Mucosa of descending colon (tissue), 3 donors: ENCODE results near the gene PLCG1. TPM values are rescaled to one million over a fixed set of nuclear protein-coding genes. Genes with fewer than 3 reads are reported as not detected.

Experiments
- ATAC-seq: fragments of 200-7000 bp; cut with Tn5 transposase; one replicate; pipeline ENCODE4 v1.9.1; 2020; ENCODE audit warnings: mild to moderate bottlenecking, moderate library complexity
- DNase-seq, 3 donors: peaks; one replicate each; pipeline ENCODE4 v3.0.0-alpha.2; 2020
- H3K36me3 ChIP-seq: fragments of 200-600 bp; one replicate; pipeline ENCODE4 v1.8.0; 2021; ENCODE audit warnings: low read depth, mild to moderate bottlenecking
- H3K4me1 ChIP-seq: fragments of 200-600 bp; one replicate; pipeline ENCODE4 v1.8.0; 2021; ENCODE audit warnings: low read depth, mild to moderate bottlenecking
- H3K4me3 ChIP-seq: fragments of 200-600 bp; one replicate; pipeline ENCODE4 v1.8.0; 2021; ENCODE audit warnings: mild to moderate bottlenecking
- H3K9me3 ChIP-seq: fragments of 200-600 bp; one replicate; pipeline ENCODE4 v1.8.0; 2021; ENCODE audit warnings: mild to moderate bottlenecking
- intact Hi-C, 2 donors: fragments of 100-400 bp; cut with DNase I in 1 of 2; cut with micrococcal nuclease in 1 of 2; formaldehyde crosslinking; loops; one replicate each; pipeline versions ENCODE4 v1.11.0 to v1.11.1; 2022; cut with DNase I, micrococcal nuclease
- total RNA-seq, 3 donors: library from RNA; stranded (reverse); fragmentation: NEBNext Ultra II Directional in 2 of 3; extraction: Animal tissue kit (Norgen Biotek cat#: 25700) in 2 of 3; gene quantifications; one replicate each; pipeline versions ENCODE4 v1.2.1 to v1.2.4, GENCODE V29; 2021 to 2023
- TF ChIP-seq, protein P1 (sequence below): fragments of 200-600 bp; IDR thresholded peaks from one replicate; pipeline ENCODE4 v1.8.0; 2022; ENCODE audit warnings: antibody characterized with exemption, mild to moderate bottlenecking
- donor health status: DM: no; HTN: no; CAD: no; lungs with moderate emphysema.
- donor health status: DM: no; HTN: no; CAD: no.
- donor health status: DM: no; HTN: yes; CAD: no.

Gene PLCG1
- total RNA-seq, 3 donors from 2014 or later, result 65.2 to 98.4 (median 85.4) TPM

DNA sequence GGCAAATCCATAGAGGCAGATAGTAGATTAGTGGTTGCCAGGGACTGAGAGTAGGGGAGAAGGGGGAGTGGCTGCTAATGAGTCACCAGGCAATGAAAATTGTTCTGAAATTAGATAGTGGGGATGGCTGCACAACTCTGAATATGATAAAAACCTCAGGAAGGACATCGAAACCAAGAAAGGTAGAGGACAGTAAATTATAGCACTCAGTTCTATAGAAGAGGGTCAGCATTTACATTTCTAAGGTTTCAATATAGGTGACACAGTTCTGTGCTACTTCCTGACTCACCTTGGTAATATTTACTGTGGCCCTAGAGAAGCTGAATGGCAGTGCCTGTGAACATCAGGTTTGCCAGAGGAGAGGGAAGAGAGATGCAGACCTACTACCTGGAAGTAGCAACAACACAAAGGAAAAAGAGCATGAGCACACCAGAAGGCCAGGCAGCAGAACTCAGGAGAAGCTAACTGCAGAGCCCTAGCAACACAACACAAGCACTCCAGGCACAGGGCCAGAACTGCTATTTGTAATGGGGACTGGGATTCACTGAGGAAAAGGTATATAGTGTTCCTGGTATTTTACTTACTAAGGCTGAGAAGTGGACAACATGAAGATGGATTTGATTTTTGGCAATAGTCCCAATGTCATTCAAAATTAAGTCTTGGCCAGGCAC, 75.9 kb downstream of the PLCG1 start:
- Histone ChIP-seq H3K9me3 (no peaks in the 10 kb centered on the region), H3K4me3 (no peak overlapping the region), H3K36me3 (no peaks in the 10 kb centered on the region), H3K4me1 (no peaks in the 10 kb centered on the region)
- intact Hi-C loops, result no loop called here
- DNase-seq, result no peak
- TF ChIP-seq, protein P1, sequence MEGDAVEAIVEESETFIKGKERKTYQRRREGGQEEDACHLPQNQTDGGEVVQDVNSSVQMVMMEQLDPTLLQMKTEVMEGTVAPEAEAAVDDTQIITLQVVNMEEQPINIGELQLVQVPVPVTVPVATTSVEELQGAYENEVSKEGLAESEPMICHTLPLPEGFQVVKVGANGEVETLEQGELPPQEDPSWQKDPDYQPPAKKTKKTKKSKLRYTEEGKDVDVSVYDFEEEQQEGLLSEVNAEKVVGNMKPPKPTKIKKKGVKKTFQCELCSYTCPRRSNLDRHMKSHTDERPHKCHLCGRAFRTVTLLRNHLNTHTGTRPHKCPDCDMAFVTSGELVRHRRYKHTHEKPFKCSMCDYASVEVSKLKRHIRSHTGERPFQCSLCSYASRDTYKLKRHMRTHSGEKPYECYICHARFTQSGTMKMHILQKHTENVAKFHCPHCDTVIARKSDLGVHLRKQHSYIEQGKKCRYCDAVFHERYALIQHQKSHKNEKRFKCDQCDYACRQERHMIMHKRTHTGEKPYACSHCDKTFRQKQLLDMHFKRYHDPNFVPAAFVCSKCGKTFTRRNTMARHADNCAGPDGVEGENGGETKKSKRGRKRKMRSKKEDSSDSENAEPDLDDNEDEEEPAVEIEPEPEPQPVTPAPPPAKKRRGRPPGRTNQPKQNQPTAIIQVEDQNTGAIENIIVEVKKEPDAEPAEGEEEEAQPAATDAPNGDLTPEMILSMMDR, result no peak
- ATAC-seq, result peak; percentile 11

DNA sequence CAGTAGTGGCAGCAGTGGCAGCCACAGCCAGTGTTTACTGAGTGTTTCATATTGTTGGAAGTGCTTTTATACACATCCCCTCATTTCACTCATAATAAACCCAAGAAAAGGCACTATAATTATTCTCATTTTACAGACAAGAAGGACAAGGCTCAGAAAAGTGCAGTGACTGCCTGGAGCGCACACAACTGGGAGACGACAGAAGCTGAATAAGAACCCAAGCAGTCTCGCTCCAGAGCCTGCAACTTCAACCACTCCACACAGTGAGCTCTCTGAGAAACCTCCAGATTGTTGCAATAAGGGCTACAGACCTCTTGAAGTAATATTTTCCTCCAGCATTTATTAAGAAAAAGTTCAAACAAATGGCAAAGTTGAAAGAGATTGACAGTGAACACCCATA, 76.9 kb downstream of the PLCG1 start:
- no peaks in the 10 kb centered on the region for H3K9me3 ChIP-seq
- intact Hi-C loops, result no loop called here
- H3K4me3 ChIP-seq, result no peak overlapping the region
- no peak for ATAC-seq
- TF ChIP-seq, protein P1, result no peak
- H3K36me3 ChIP-seq, result no peaks in the 10 kb centered on the region
- H3K4me1 ChIP-seq, result no peaks in the 10 kb centered on the region
- DNase-seq, result no peak

DNA sequence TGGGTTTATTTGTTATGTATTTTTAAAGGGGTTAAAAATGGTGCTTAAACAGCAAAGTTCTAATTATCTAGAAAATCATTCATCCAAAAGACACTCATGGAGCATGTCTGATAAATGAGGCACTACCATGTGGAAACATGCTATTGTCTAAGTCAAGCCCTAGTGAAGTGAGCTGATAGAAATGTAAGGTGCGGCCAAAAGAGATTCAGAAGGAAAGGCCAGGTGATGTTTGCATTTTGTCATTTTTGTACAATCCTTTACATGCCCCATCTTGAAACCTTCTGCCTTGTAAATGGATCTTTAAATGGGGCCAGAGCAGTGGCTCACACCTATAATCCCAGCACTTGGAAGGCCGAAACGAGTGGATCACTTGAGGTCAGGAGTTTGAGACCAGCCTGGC, 77.3 kb downstream of the PLCG1 start:
- ATAC-seq, result no peak

DNA sequence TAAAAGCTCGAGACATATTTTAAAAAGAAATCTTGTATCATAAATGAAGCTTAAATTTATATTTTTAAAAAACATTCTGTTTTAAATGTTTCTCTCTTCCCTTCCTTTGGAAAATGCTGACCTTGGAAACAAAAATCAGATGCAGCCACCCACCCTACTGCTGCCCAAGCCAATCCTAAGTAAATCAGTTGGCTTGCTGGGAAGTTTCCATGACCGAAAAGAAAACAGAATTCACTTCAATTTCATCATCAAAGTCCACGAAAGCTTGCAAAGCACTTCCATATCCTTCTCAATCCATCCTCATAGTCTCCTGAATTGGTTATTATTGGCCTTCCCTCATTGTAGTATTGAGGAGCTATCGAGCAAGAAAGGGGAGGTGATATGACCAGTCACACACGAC, 80.1 kb downstream of the PLCG1 start:
- Histone ChIP-seq H3K36me3 (no peaks in the 10 kb centered on the region), H3K9me3 (no peaks in the 10 kb centered on the region), H3K4me1 (no peaks in the 10 kb centered on the region), H3K4me3 (no peak overlapping the region)
- no peak for DNase-seq
- TF ChIP-seq, protein P1, result no peak
- intact Hi-C loops, result no loop called here
- ATAC-seq, result no peak

More for the DNA sequence above, 77.3 kb downstream of the PLCG1 start:
- intact Hi-C loops, result no loop called here
- DNase-seq, result no peak
- Histone ChIP-seq H3K4me3 (no peak overlapping the region), H3K9me3 (no peaks in the 10 kb centered on the region), H3K36me3 (no peaks in the 10 kb centered on the region), H3K4me1 (no peaks in the 10 kb centered on the region)
- TF ChIP-seq, protein P1, result no peak

DNA sequence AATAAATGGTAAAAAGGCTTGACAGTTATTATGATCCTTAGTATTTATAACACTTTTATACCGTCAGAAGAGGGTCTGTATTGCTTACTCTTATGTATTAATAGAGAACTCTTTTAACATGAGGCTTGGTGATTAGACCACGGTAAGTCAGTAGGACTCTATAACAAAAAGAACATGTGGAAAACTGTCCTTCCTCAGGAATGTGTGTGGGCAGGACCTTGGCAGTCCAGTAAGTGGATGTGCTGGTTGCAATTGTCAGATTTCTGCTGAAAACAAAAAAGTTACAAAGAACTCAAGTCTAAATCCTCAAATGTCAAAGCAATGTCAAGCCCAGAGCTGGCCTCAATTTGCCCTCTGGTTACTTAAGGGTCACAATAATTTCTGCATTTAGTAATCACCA, 81.1 kb downstream of the PLCG1 start:
- H3K9me3 ChIP-seq, result no peaks in the 10 kb centered on the region
- DNase-seq, result no peak
- no peaks in the 10 kb centered on the region for H3K36me3 ChIP-seq
- no peaks in the 10 kb centered on the region for H3K4me1 ChIP-seq
- intact Hi-C loops, result no loop called here
- H3K4me3 ChIP-seq, result no peak overlapping the region
- TF ChIP-seq, protein P1, result no peak
- no peak for ATAC-seq

DNA sequence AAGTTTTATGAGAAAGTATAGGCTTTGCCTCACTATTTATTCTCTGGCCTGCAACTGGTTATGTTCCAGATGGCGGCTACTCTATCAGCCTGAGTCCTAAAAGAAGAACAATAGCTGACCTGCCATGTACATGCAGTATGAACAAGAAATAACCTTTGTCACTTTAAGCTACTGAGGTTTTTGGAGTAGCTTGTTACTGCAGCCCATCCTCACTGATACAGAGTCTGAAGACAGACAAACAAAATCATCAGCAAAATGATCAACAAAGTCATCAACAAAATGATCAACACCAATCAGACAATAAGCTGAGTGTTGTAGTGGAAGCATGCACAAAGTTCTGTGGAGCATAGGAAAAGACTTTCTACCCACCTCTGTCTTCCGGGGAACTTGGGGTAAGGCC, 82.5 kb downstream of the PLCG1 start:
- H3K9me3 ChIP-seq, result no peaks in the 10 kb centered on the region
- no peak for DNase-seq
- no peaks in the 10 kb centered on the region for H3K36me3 ChIP-seq
- intact Hi-C loops, result no loop called here
- TF ChIP-seq, protein P1, result no peak
- ATAC-seq, result no peak
- no peaks in the 10 kb centered on the region for H3K4me1 ChIP-seq
- H3K4me3 ChIP-seq, result no peak overlapping the region
